HG02938 (cell line): Measurements from ENCODE around the gene TBC1D5.

Source experiments
- ATAC-seq: cut with Tn5 transposase; IDR thresholded peaks from one replicate; pipeline ENCODE4 v1.9.1; 2021; ENCODE audit warnings: mild to moderate bottlenecking, moderate library complexity; ENCODE audit not compliant: unreplicated experiment

The TBC1D5 gene

GRCh38 chr3:17258823-17259436, 483.5 kb downstream of the TBC1D5 start:
- no peak for ATAC-seq

- ATAC-seq = no peak
Measured at GRCh38 chr3:17257269-17257668, 485.2 kb downstream of the TBC1D5 start.

GRCh38 chr3:17243621-17244020, 498.8 kb downstream of the TBC1D5 start:
- no peak for ATAC-seq

- no peak for ATAC-seq
Measured at GRCh38 chr3:17239417-17239816, 503.0 kb downstream of the TBC1D5 start.

GRCh38 chr3:17238023-17238422, 504.4 kb downstream of the TBC1D5 start:
- ATAC-seq = no peak

- ATAC-seq = no peak
Measured at GRCh38 chr3:17235310-17235709, 507.1 kb downstream of the TBC1D5 start.

GRCh38 chr3:17234382-17234781, 508.0 kb downstream of the TBC1D5 start:
- no peak for ATAC-seq

- peak; percentile 88 for ATAC-seq
Measured at GRCh38 chr3:17233398-17233800, 509.0 kb downstream of the TBC1D5 start.

- no peak for ATAC-seq
Measured at GRCh38 chr3:17232442-17232841, 510.0 kb downstream of the TBC1D5 start.

- ATAC-seq = no peak
Measured at GRCh38 chr3:17231537-17232261, 510.7 kb downstream of the TBC1D5 start.

- no peak for ATAC-seq
Measured at GRCh38 chr3:17227472-17227871, 515.0 kb downstream of the TBC1D5 start.

GRCh38 chr3:17221529-17221928, 520.9 kb downstream of the TBC1D5 start:
- ATAC-seq = no peak

- ATAC-seq = no peak
Measured at GRCh38 chr3:17219593-17219992, 522.8 kb downstream of the TBC1D5 start.

GRCh38 chr3:17218587-17218986, 523.8 kb downstream of the TBC1D5 start:
- ATAC-seq = no peak

GRCh38 chr3:17217588-17217987, 524.8 kb downstream of the TBC1D5 start:
- no peak for ATAC-seq

GRCh38 chr3:17213102-17213501, 529.3 kb downstream of the TBC1D5 start:
- no peak for ATAC-seq

- ATAC-seq = no peak
Measured at GRCh38 chr3:17207979-17208378, 534.5 kb downstream of the TBC1D5 start.

GRCh38 chr3:17207019-17207418, 535.4 kb downstream of the TBC1D5 start:
- ATAC-seq = no peak

GRCh38 chr3:17204049-17204650, 538.3 kb downstream of the TBC1D5 start:
- ATAC-seq = no peak

- no peak for ATAC-seq
Measured at GRCh38 chr3:17201538-17201937, 540.9 kb downstream of the TBC1D5 start.

GRCh38 chr3:17195856-17196604, 546.4 kb downstream of the TBC1D5 start:
- peak; percentile 82 for ATAC-seq
